Activated CD4-positive, CD25-positive, alpha-beta regulatory T cell treated with anti-CD3 and anti-CD28 coated beads, Interleukin-2, amount 50 U/mL, for 72 hours (primary cell): Measurements from ENCODE around the gene BPIFB4.
"Not testable (repeated sequence)": the region's sequence is repeated elsewhere in the genome, so short reads cannot be mapped to it uniquely, and the experiment has no call there.

Experiments used
- DNase-seq: peaks from one replicate; pipeline ENCODE4 v3.0.0; 2021

The BPIFB4 gene

GRCh38 chr20:33122297-33122696 is 42.9 kb downstream of the BPIFB4 start:
- DNase-seq, result not testable (repeated sequence)

- no peak for DNase-seq
Measured at GRCh38 chr20:33124261-33124660, 44.8 kb downstream of the BPIFB4 start.

GRCh38 chr20:33124994-33125393 is 45.6 kb downstream of the BPIFB4 start:
- no peak for DNase-seq

- no peak for DNase-seq
Measured at GRCh38 chr20:33125983-33126382, 46.5 kb downstream of the BPIFB4 start.

- no peak for DNase-seq
Measured at GRCh38 chr20:33127422-33128097, 48.1 kb downstream of the BPIFB4 start.

- no peak for DNase-seq
Measured at GRCh38 chr20:33130568-33131061, 51.2 kb downstream of the BPIFB4 start.

- no peak for DNase-seq
Measured at GRCh38 chr20:33131949-33132473, 52.6 kb downstream of the BPIFB4 start.

GRCh38 chr20:33132513-33133372 is 53.3 kb downstream of the BPIFB4 start:
- DNase-seq, result no peak

GRCh38 chr20:33133373-33133941 is 54.0 kb downstream of the BPIFB4 start:
- DNase-seq, result no peak

- no peak for DNase-seq
Measured at GRCh38 chr20:33137195-33137594, 57.8 kb downstream of the BPIFB4 start.

- DNase-seq, result no peak
Measured at GRCh38 chr20:33139467-33139866, 60.0 kb downstream of the BPIFB4 start.

- no peak for DNase-seq
Measured at GRCh38 chr20:33145521-33145920, 66.1 kb downstream of the BPIFB4 start.

- no peak for DNase-seq
Measured at GRCh38 chr20:33147299-33147698, 67.9 kb downstream of the BPIFB4 start.

GRCh38 chr20:33148040-33148439 is 68.6 kb downstream of the BPIFB4 start:
- no peak for DNase-seq

GRCh38 chr20:33154252-33154651 is 74.8 kb downstream of the BPIFB4 start:
- DNase-seq, result no peak

GRCh38 chr20:33158637-33159385 is 79.4 kb downstream of the BPIFB4 start:
- no peak for DNase-seq

- DNase-seq, result no peak
Measured at GRCh38 chr20:33159713-33160112, 80.3 kb downstream of the BPIFB4 start.

GRCh38 chr20:33160681-33161080 is 81.2 kb downstream of the BPIFB4 start:
- no peak for DNase-seq
